Hematopoietic multipotent progenitor cell treated with erythropoietin and hydrocortisone succinate and interleukin-3 and kit ligand, for 15 days (in vitro differentiated cells): ENCODE measurements around the gene WTAP.
"Not testable (repeated sequence)": the region's sequence is repeated elsewhere in the genome, so short reads cannot be mapped to it uniquely, and the experiment has no call there.

Source experiments
- DNase-seq: peaks from one replicate; pipeline ENCODE4 v3.0.0-alpha.2; 2015; ENCODE audit warnings: low spot score

Gene WTAP

GRCh38 chr6:159729598-159730331, 2.5 kb downstream of the WTAP start:
- no peak for DNase-seq

DNA sequence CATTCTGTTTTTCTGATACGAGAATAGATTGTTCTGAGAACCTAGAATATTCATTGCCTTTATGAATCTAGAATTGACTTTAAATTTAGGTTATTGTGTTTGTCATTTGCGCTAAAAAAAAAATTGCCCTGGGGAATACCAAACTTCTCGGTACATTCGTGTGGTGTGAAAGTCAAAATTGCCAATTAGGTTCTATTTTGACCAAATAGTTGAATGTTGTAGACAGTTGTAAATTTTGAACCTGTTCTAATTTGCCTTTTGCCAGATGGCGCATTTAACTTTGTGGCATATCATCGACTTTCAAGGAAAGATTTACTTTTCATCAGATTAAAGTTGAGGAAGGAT, 3.0 kb downstream of the WTAP start:
- DNase-seq = no peak

DNA sequence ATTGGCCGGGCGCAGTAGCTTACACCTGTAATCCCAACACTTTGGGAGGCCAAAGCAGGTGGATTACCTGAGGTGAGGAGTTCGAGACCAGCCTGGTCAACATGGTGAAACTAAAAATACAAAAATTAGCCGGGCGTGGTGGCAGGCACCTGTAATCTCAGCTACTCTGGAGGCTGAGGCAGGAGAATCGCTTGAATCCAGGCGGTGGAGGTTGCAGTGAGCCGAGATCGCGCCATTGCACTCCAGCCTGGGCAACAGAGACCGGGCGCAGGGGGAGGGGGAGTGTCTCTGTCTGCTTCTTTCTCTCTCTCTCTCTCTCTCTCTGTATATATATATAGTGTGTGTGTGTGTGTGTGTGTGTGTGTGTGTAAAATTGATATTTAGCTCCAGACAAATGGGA, 5.2 kb downstream of the WTAP start:
- DNase-seq = not testable (repeated sequence)

DNA sequence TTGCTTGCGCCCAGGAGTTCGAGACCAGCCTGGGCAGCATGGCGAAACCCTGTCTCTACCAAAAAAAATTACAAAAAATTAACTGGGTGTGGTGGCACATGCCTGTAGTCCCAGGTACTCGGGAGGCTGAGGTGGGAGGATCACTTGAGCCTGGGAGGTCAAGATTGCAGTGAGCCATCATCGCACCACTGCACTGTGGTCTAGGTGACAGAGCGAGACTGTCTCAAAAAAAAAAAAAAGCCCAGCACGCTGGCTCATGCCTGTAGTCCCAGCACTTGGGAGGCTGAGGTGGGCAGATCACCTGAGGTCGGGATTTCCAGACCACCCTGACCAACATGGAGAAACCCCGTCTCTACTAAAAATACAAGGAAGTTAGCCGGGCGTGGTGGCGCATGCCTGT, 6.1 kb downstream of the WTAP start:
- not testable (repeated sequence) for DNase-seq

DNA sequence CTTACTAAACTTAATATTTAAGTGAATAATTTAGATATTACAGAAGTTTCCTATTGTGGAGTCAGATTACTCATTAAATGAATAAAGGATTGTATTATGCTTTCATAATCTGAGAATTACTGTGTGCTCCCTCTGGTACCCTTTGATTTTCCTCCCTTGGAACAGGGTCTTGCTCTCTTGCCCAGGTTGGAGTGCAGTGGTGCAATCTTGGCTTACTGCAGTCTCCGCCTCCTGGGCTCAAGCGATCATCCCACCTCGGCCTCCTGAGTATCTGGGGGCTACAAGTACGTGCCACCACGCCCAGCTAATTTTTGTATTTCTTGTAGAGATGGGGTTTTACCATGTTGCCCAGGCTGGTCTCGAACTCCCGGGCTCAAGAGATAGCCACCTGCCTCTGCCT, 9.6 kb downstream of the WTAP start:
- DNase-seq = no peak

DNA sequence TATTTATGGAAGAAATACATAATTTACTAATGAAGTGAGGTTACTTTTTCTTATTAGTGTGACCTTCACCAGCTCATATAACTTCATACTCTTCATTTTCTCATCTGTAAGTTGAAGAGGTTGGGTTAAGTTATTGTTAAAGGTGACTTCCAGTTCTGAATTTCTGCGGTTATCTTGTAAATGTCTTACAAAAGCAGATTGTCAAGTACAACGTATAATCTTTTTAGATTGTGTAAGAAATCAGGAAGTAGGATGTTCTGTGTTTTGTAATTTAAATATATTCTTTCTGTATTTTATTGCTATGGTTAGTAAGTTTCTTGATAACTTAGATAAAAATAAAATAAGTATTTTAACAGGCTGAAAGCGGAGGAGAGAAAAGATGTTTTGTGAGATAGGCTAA, 12.0 kb downstream of the WTAP start:
- DNase-seq = no peak

DNA sequence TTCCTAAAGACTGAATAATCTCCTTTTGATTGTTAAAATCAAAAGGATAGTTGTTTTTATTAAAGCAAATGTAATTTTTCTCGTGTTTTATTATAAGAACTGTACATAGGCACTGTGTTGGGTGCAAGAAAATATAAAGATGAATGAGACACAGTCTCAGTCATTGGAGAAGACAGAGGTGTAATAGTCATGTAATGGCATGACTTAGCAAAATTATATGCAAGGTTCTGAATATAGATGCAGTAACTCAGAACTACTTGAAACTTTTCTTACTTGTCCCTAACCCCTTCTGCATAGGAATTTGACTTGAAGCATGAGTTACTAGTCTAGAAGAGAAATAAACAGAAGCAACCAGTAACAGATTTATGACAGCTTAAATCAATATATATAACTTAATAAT, 14.9 kb downstream of the WTAP start:
- peak; percentile 27 for DNase-seq

GRCh38 chr6:159745081-159745480, 17.8 kb downstream of the WTAP start:
- DNase-seq = no peak

GRCh38 chr6:159746759-159747158, 19.5 kb downstream of the WTAP start:
- DNase-seq = no peak

GRCh38 chr6:159748127-159748526, 20.8 kb downstream of the WTAP start:
- DNase-seq = not testable (repeated sequence)

- no peak for DNase-seq
Measured at GRCh38 chr6:159751448-159751847, 24.1 kb downstream of the WTAP start.

- no peak for DNase-seq
Measured at GRCh38 chr6:159753081-159753872, 26.0 kb downstream of the WTAP start.

DNA sequence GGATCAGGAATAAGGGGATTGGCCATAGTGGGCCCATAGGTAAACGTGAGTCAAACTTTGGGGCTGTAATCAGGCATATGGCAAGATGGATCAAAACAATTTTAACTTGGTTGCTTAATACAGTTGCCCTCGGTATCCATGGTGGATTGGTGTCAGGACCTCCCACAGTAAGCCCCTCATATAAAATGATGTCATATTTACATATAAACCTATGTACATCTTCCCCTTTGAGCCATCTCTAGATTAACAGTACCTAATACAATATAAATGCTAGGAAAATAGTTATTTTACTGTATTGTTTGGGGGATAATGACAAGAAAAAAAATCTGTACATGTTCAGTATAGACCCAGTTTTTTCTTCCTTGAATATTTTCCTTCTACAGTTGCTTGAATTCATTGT, 27.1 kb downstream of the WTAP start:
- no peak for DNase-seq

DNA sequence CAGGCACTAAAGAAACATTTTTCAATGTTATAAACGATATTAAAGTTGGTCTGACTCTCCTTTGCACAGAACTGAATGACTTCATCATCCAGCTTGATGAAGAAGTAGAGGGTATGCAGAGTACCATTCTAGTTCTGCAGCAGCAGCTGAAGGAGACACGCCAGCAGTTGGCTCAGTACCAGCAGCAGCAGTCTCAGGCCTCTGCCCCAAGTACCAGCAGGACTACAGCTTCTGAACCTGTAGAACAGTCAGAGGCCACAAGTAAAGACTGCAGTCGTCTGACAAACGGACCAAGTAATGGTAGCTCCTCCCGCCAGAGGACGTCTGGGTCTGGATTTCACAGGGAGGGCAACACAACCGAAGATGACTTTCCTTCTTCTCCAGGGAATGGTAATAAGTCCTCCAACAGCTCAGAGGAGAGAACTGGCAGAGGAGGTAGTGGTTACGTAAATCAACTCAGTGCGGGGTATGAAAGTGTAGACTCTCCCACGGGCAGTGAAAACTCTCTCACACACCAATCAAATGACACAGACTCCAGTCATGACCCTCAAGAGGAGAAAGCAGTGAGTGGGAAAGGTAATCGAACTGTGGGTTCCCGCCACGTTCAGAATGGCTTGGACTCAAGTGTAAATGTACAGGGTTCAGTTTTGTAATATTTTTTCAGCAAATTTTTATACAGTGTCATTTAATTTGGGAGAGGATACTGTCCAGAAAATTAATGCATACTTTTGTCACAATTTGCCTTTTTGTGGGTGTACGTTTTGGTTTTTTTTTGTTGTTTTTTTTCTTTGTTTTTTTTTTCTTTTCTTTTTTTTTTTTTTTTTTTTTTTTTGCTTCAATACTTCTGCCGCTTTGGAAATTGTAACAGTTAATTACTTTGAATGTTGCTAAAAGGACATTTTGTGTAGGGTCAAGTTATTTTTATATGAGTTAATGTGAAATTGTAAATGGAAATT, 27.9 kb downstream of the WTAP start:
- DNase-seq = no peak

DNA sequence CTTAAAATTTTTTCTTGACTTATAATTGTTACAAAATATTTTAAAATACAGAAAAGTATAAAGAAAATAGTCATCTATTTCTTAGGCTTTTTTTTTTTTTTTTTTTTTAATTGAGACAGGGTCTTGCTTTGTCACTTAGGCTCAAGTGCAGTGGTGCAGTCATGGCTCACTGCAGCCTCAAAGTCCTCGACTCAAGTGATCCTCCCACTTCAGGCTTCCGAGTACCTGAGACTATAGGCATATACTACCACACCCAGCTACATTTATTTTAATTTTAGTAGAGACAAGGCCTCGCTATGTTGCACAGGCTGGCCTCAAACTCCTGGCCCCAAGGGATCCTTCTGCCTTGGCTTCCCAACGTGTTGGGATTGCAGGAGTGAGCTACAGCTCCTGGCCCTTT, 29.2 kb downstream of the WTAP start:
- no peak for DNase-seq

DNA sequence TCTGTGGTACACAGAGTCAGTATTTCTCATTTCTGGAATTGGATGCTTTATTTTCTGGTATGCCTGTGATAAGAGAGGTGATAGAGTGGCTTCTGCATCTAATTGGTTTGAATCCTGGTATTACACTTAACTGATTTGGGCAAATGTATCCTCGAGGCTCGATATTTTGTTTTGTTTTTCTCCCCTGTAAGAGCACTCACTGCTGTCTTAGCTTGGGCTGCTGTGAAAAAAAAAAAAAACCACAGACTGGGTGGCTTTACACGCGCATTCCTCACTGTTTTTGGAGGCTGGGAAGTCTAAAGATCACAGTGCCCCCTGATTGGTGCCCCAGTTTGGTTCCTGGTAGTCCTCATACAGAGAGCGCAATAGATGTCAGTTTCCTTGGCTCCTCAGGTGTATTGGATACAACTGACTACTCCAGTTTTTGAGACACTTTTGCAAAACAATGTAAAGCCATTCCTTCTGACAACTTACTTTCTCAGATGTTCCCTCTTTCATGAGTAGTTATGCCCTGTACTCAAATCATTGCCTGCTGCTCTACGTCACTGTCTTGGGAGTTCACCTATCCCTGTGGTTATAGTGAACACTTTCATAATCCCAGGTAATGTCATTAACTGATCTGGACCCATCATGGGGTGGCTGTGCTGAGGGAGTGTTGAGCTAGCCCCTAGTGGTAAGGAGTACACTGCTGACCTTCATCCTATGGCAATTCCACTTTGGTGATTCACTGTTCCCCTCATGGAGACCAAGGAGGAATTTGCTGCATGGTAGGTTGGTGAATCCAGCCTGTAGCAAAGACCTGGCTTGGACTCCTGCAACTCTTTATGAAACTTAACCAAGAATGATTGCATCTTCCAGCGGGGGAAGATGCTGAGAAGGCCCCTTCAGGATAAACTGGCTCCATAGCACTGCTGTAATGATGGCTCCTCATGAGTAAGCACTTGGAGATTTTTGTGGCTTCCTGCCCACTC, 31.0 kb downstream of the WTAP start:
- DNase-seq = no peak

GRCh38 chr6:159759645-159760044, 32.3 kb downstream of the WTAP start:
- DNase-seq = no peak

- DNase-seq = no peak
Measured at GRCh38 chr6:159760602-159761057, 33.3 kb downstream of the WTAP start.

GRCh38 chr6:159761129-159761872, 34.0 kb downstream of the WTAP start:
- DNase-seq = no peak

DNA sequence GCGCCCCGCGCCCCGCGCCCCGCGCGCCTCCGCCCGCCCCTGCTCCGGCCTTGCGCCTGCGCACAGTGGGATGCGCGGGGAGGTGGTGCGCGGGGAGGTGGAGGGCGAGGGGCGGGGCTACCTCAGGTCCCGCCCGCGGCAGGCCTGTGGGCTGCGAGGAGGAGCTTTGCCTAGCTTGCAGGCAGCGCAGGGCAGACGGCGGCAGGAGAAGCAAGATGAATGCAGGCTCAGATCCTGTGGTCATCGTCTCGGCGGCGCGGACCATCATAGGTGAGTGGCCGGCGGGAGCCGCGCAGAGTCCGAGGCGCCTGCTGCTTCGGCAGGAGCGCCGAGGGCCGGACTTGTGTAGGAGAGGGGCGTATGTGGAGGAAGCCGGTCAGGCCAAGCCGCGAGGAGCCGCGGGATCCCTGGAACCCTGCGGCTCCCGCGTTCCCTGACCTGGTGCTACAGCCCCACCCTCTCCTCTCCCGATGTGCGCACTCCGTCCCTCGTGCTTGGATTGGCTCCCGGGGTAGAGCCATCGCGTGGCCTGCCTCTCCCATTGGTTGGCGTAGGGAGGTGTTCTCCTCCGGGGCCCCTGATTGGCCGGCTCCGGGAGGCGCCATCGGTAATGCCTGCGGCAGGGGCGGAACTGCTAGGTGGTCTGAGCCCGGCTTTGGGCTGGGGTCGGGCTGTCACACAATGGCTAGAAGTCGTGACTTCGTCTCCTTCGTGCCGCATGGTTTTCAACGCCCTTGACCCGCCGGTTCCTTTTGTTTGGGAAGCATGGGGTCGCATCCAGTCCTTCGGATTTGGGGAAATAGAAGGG, 34.8 kb downstream of the WTAP start, which contains the start of gene ACAT2:
Gene ACAT2 (plus strand): TSS at position 173 of the 808 bp plus-strand sequence. CDS start 43 bp downstream, at position 216.
- peak; percentile 93 for DNase-seq
